Measurements from ENCODE around the gene OR6B2.

The OR6B2 gene

DNA sequence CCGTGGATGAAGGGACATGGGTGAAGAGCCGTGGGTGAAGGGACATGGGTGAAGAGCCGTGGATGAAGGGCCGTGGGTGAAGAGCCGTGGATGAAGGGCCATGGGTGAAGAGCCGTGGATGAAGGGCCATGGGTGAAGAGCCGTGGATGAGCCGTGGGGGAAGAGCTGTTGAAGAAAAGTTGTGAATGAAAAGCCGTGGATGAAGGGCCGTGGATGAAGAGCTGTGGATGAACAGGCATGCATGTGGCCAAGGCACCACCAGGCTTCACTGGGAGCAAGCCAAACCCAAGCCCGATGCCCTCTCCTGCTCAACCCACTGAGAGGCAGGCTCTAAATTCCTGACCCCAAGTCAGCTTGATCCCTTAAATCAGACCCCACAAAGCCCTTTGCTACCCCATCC, 12.5 kb upstream of the OR6B2 start:
- no peak for DNase-seq (ENCODE audit: low spot score)
- FAIRE-seq = no peak

- DNase-seq (ENCODE audit: low spot score) (no peak), FAIRE-seq (no peak)
These were observed 11.1 kb upstream of the OR6B2 start for GRCh38 chr2:240041363-240041762.

DNA sequence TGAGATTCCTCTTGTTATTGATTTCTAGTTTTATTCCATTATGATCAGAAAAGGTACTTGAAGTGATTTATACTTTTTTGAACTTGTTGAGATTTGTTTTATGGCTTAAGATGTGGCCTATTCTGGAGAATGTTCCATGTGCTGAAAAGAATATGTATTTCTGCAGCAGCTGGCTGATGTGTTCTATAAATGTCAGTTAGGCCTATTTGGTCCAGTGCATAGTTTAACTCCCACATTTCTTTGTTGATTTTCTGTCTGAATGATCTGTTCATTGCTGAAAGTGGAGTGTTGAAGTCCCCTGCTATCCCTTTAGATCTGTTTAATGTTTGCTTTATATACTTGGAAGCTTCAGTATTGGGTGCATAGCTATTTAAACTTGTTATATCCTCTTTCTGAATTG, 7.1 kb upstream of the OR6B2 start:
- no peak for FAIRE-seq
- no peak for DNase-seq (ENCODE audit: low spot score)

DNA sequence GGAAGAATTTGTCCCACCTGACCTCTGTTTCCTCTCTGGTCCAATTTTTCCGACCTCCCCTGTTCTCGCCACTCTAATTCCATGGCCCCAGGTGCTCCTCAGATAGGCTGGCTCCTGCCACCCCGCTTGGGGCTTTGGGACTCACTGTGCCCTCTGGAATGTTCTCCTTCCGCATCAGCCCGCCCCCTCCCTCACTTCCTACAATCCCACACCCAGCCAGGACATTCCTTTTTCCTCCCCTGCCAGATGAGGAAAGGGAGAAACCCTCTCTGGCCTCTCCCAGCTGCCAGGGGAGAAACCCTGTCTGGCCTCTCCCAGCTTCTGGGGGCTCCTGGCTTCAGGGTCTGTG, 3.1 kb upstream of the OR6B2 start:
- FAIRE-seq (no peak), DNase-seq (ENCODE audit: low spot score) (no peak)

GRCh38 chr2:240032406-240033329, 2.4 kb upstream of the OR6B2 start:
- FAIRE-seq (no peak), DNase-seq (ENCODE audit: low spot score) (no peak)

DNA sequence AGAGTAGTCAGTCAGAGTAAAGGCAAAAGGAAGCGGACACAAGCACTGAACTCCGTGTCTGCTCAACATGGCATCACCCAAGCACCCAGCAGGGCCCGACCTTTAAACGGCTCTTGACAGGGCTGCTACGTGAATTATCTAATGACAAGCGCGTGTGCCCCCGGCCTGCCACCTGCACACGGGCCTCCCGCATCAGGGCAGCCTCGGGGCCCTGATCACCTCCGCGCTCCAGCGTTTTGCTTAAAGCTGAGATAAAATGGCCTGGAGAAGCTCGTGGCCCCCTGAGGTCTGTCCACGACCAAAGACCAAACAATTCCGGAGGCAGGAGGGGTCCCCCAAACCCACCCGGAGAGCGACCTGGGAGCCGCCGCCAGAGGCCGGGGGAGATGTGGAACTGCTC, 5.5 kb downstream of the OR6B2 start:
- FAIRE-seq (no peak), DNase-seq (ENCODE audit: low spot score) (no peak)

GRCh38 chr2:240023792-240024191, 6.4 kb downstream of the OR6B2 start:
- DNase-seq (ENCODE audit: low spot score) = no peak
- no peak for FAIRE-seq

DNA sequence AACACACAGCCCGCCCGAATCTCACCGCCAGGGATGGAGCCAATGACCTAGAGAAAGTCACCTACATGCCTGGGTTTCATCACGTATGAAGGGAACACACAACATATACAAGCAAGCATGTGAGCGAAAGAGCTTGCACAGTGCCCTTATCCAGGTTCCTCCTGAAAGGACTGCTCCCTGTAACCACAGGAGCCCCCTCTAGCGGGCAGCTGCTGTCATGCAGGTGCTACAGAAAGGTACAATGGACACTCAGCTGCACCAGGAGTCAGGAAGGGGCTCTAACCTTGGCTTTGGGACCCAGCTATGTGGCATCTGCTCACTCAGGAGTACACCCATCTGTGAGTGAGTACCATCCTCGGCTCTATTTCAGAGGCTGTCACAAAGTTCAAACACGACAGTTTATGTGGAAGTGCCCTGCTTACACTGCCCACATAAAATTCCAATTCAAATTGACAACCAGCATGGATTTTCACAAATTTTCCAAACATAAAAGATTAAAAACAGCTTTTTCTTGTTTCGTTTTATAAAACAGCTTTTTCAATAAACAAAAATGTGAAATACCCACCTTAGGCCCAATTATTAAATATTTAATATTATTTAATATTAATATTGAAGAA, 8.6 kb downstream of the OR6B2 start:
- FAIRE-seq = no peak

DNA sequence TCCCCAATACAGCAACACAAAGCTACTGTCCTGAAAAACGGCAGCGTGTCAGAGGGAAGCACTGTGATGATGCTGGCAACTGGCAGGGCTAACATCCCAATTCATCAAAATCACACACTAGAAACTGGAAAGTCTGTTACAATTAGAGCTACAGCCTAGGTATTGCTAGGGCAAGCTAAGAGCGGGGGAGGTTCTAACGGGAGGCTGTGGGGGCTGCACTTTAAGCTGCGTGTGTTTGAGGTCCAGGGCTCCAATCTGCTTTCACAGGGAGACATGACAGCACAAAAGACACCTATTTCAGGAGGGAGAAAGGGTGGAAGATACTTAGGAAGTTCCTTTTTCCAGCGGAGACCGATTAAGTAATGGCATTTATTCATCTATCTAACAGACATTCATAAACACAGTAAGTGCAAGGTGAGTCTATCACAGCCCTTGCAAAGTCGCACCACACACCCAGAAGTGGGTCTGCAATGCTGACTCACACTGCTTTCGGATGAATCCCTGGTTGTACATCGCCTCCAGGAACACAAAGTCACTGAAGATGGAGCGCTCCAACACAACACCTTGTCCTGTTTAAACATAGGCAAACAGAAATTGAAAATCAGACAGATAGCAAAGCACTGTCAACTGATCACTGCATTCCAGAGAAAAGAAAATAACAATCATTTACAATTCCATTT, 12.0 kb downstream of the OR6B2 start:
- no peak for FAIRE-seq

More for the DNA sequence above, 8.6 kb downstream of the OR6B2 start:
- peak; percentile 78 for DNase-seq (ENCODE audit: low spot score)

GRCh38 chr2:240014327-240014726, 15.9 kb downstream of the OR6B2 start:
- DNase-seq (ENCODE audit: low spot score) (no peak), FAIRE-seq (no peak)

More for the DNA sequence above, 12.0 kb downstream of the OR6B2 start:
- DNase-seq (ENCODE audit: low spot score) = no peak

GRCh38 chr2:240013343-240013742, 16.9 kb downstream of the OR6B2 start:
- FAIRE-seq (no peak), DNase-seq (ENCODE audit: low spot score) (no peak)

GRCh38 chr2:240002983-240003382, 27.2 kb downstream of the OR6B2 start:
- no peak for FAIRE-seq
- no peak for DNase-seq (ENCODE audit: low spot score)

- DNase-seq (ENCODE audit: low spot score) = no peak
- FAIRE-seq = no peak
These were observed 29.6 kb downstream of the OR6B2 start for GRCh38 chr2:240000671-240001070.

DNA sequence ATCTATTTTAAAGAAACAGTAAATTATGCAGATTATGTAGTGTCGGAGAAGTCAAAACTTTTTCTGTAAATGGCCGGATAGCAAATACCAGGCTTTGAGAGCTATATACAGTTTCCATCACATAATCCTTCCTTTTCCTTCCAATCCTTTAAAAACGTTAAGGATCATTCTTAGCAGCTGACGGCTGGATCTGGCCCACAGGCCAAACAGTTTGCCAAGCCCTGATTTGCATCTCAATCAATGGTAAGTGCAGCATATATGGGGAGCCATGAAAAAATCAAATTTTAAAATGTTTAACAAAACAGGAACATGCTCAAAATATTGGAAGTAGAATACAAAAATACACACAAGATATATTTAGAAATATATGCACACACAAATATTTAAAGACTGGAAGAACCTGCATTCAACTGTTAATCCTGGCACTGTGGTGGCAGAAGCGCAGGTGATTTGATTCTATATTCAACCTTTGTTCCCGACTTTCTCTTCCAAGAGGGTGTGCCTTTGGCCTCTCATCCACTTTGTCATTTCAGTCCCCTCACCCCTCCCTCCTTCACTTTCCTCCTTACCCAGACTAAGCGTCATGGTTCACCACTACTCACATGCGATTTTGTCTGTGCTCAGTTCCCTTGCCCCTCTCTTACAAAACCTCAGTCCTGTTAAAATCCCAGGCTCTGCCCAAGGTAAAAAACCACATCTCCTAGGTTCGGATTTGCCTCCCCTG, 32.4 kb downstream of the OR6B2 start:
- no peak for FAIRE-seq
- DNase-seq (ENCODE audit: low spot score) = no peak

- FAIRE-seq (no peak), DNase-seq (ENCODE audit: low spot score) (no peak)
These were observed 36.1 kb downstream of the OR6B2 start for GRCh38 chr2:239994086-239994485.

GRCh38 chr2:239993291-239993690, 36.9 kb downstream of the OR6B2 start:
- no peak for FAIRE-seq
- no peak for DNase-seq (ENCODE audit: low spot score)

DNA sequence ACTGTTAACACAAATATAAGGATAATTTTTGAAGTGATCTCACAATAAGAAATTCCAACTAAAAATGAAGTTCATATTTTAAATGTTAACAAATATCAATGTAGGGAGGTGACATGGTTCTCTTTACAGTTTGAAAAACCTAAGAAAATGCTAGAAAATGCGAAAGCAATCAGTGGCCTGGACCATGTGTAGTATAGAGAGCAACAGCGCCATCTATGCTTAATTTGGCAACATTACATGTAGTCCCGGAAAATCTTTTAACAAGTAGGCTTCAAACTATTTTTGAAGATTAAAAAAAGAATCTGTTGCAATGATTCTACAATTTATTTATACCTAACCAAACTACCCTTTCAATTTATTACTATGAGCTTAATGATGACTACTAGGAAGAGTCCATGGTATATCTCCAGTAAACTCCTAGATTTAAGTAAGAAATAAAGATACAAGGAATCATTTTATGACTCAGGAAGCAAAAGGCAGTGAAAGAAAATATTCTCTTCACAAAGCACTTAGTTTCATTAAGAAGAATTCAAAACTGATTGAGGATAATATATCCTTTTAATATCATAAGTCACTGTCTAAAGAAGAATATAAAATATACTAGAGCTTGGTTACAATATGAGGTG, 38.4 kb downstream of the OR6B2 start:
- DNase-seq (ENCODE audit: low spot score) (peak; percentile 38), FAIRE-seq (no peak)

DNA sequence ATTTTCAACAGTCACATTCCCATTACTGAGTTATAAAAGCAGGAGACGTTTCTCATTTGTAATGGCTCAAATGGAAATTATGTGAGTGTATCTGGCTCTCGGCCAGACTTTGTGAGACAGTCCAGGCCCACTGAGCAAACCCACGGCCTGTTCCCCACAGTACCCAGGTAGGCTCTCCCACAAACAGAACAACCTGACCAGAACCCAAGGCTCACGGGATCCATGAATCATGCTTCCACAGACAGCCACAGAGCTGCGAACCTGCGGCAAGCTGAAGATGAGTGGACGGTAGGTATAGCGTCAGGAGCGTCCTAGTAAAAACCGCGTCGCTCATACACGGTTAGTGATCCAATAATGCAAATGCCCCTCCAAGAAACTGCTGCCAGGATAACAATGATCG, 39.3 kb downstream of the OR6B2 start:
- DNase-seq (ENCODE audit: low spot score) (no peak), FAIRE-seq (no peak)

DNA sequence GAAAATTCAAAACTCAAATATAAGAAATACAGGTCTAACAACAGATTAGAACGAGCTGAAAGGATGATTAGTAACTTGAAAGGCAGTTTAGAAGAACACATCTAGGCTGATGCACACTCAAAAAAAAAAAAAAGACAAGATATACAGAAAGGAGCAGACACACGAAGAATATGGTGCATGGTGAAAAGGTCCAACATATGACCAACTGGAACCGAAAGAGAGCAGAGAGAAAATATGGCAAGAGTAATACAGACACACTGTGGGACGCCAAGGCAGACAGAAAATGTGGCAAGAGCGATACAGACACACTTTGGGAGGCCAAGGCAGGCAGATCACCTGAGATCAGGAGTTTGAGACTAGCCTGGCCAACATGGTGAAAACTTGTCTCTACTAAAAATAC, 44.9 kb downstream of the OR6B2 start:
- FAIRE-seq = no peak
- no peak for DNase-seq (ENCODE audit: low spot score)

DNA sequence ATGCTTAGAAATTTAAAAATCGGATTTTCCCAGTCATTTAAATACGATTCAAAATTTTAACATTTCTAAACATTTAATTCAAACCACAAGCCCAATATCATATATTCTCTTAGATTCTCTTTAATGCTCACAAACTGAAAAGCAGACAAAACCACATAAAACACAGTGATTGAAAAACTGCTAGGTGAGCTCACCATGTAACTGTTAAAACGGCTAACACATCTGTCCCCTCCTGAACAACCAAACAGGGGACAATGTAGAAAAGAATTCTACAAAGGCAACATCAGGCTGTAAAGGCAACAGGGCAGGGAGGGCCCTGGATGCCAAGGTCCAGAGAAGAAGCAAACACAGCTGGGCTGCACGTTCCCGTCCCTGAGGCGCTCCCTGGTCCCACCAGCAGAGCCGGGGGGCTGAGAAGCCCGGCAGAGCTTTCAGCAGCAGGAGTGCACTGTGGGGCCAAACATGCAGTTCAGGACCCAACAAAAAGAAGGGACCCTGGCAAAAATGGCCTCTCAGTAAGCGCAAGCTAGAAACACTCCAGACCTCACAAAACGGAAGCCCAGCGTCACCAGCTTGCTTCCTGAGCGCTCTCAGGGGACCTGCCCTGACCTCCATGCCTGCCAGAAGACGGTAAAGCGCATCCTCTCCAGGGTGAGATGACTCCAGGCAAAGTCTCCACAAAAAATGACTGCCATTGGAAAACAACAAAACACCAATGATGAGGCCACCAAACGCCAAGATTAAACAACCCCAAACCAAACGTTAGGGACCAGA, 45.6 kb downstream of the OR6B2 start:
- FAIRE-seq = no peak
- no peak for DNase-seq (ENCODE audit: low spot score)

All from urothelium cell line (cell line).